Renal cortex interstitium (tissue), 11 donors: Measurements from ENCODE around the gene ENOX1. TPM values are rescaled to one million over a fixed set of nuclear protein-coding genes. Genes with fewer than 3 reads are reported as not detected.

Experiments
- DNase-seq, 11 donors: peaks; one replicate each; pipeline ENCODE4 v3.0.0-alpha.2; 2013; ENCODE audit warnings: low read depth in 9 of 11, low spot score in 4 of 11; ENCODE audit errors: extremely low read depth in 1 of 11
- polyA plus RNA-seq, 3 donors: library from polyadenylated mRNA; unstranded; fragments of 120-200 nt; gene quantifications; one replicate each; pipeline ENCODE4 v1.2.1, GENCODE V29; 2013; ENCODE audit not compliant: insufficient read length in 3 of 3

Gene ENOX1
- polyA plus RNA-seq, 3 donors, result 8.4 to 11.1 (median 9.7) TPM

GRCh38 chr13:43758834-43759233 lies 27.9 kb downstream of the ENOX1 start:
- DNase-seq, result no peak

- DNase-seq, result no peak
Observed at GRCh38 chr13:43757266-43757665, 29.5 kb downstream of the ENOX1 start.

- no peak for DNase-seq
Observed at GRCh38 chr13:43755844-43756243, 30.9 kb downstream of the ENOX1 start.

- no peak for DNase-seq
Observed at GRCh38 chr13:43751624-43752023, 35.1 kb downstream of the ENOX1 start.

GRCh38 chr13:43749503-43749902 lies 37.3 kb downstream of the ENOX1 start:
- DNase-seq, result no peak

GRCh38 chr13:43744261-43745031 lies 42.3 kb downstream of the ENOX1 start:
- DNase-seq, result peak in 7 of 11 donors; percentile 10 to 25 (median 18)

GRCh38 chr13:43742911-43743310 lies 43.9 kb downstream of the ENOX1 start:
- DNase-seq, result no peak

- no peak for DNase-seq
Observed at GRCh38 chr13:43737392-43737923, 49.3 kb downstream of the ENOX1 start.

- no peak for DNase-seq
Observed at GRCh38 chr13:43732726-43733125, 54.0 kb downstream of the ENOX1 start.

- no peak for DNase-seq
Observed at GRCh38 chr13:43731296-43731695, 55.5 kb downstream of the ENOX1 start.

GRCh38 chr13:43730642-43731041 lies 56.1 kb downstream of the ENOX1 start:
- DNase-seq, result no peak

GRCh38 chr13:43728421-43728820 lies 58.4 kb downstream of the ENOX1 start:
- no peak for DNase-seq

GRCh38 chr13:43727856-43728255 lies 58.9 kb downstream of the ENOX1 start:
- DNase-seq, result no peak

- DNase-seq, result no peak
Observed at GRCh38 chr13:43725460-43725859, 61.3 kb downstream of the ENOX1 start.

- no peak for DNase-seq
Observed at GRCh38 chr13:43720780-43721397, 65.9 kb downstream of the ENOX1 start.

GRCh38 chr13:43698758-43699157 lies 88.0 kb downstream of the ENOX1 start:
- no peak for DNase-seq

GRCh38 chr13:43698009-43698408 lies 88.8 kb downstream of the ENOX1 start:
- no peak for DNase-seq

- no peak for DNase-seq
Observed at GRCh38 chr13:43697323-43697722, 89.4 kb downstream of the ENOX1 start.

- DNase-seq, result no peak
Observed at GRCh38 chr13:43694146-43694664, 92.6 kb downstream of the ENOX1 start.

GRCh38 chr13:43693639-43694038 lies 93.1 kb downstream of the ENOX1 start:
- DNase-seq, result no peak
